GM18951 (cell line): ENCODE results near the gene IFT122.
"Not testable (repeated sequence)": the region's sequence is repeated elsewhere in the genome, so short reads cannot be mapped to it uniquely, and the experiment has no call there.

Experiments used
- POLR2A ChIP-seq: IDR thresholded peaks from 4 replicates; pipeline ENCODE4 v1.6.1; 2011; ENCODE audit warnings: mild to moderate bottlenecking; ENCODE audit not compliant: insufficient read length, insufficient read depth; ENCODE audit errors: extremely low read depth
- in situ Hi-C: fragments of 300-500 bp; cut with MboI; formaldehyde crosslinking; loops from one replicate; pipeline ENCODE4 v1.12.0; 2022; ENCODE audit warnings: low sequenced_read_pairs, mixed read lengths, inconsistent platforms; ENCODE audit not compliant: unreplicated experiment

Gene IFT122

GRCh38 chr3:129439817-129440617 is at the start of gene IFT122, which contains the start of gene MBD4:
Gene IFT122 (plus strand): TSS chr3:129440224. CDS start chr3:129440331, 107 bp downstream.
Gene MBD4 (minus strand): TSS chr3:129439948. CDS start chr3:129439833, 115 bp downstream.
- TF ChIP-seq POLR2A: peak; percentile 80
- in situ Hi-C loops: no loop called here

- in situ Hi-C loops: not testable (repeated sequence)
These were observed 48.4 kb upstream of the IFT122 start for GRCh38 chr3:129391583-129391982.

GRCh38 chr3:129392106-129392887 is 47.7 kb upstream of the IFT122 start:
- in situ Hi-C loops: not testable (repeated sequence)

- in situ Hi-C loops: no loop called here
- TF ChIP-seq POLR2A: no peak
These were observed 46.8 kb upstream of the IFT122 start for GRCh38 chr3:129393271-129393670.

- in situ Hi-C loops: not testable (repeated sequence)
These were observed 46.1 kb upstream of the IFT122 start for GRCh38 chr3:129393760-129394564.

- TF ChIP-seq POLR2A: no peak
- in situ Hi-C loops: no loop called here
These were observed 41.2 kb upstream of the IFT122 start for GRCh38 chr3:129398803-129399144.

GRCh38 chr3:129399145-129399894 is 40.7 kb upstream of the IFT122 start:
- peak; percentile 35 for TF ChIP-seq POLR2A
- in situ Hi-C loops: no loop called here

GRCh38 chr3:129399895-129400357 is 40.1 kb upstream of the IFT122 start:
- no peak for TF ChIP-seq POLR2A
- in situ Hi-C loops: no loop called here

- in situ Hi-C loops: no loop called here
- TF ChIP-seq POLR2A: no peak
These were observed 37.8 kb upstream of the IFT122 start for GRCh38 chr3:129402210-129402609.

GRCh38 chr3:129402616-129403015 is 37.4 kb upstream of the IFT122 start:
- TF ChIP-seq POLR2A: no peak
- in situ Hi-C loops: no loop called here

- TF ChIP-seq POLR2A: no peak
- in situ Hi-C loops: no loop called here
These were observed 36.6 kb upstream of the IFT122 start for GRCh38 chr3:129403450-129403849.

GRCh38 chr3:129404130-129404529 is 35.9 kb upstream of the IFT122 start:
- TF ChIP-seq POLR2A: no peak
- in situ Hi-C loops: no loop called here

- TF ChIP-seq POLR2A: no peak
- in situ Hi-C loops: no loop called here
These were observed 35.4 kb upstream of the IFT122 start for GRCh38 chr3:129404610-129405009.
